ENCODE results near the gene THRB.
A peak's percentile ranks its signal among the peaks of the same experiment; 100 is the strongest.

Gene THRB

DNA sequence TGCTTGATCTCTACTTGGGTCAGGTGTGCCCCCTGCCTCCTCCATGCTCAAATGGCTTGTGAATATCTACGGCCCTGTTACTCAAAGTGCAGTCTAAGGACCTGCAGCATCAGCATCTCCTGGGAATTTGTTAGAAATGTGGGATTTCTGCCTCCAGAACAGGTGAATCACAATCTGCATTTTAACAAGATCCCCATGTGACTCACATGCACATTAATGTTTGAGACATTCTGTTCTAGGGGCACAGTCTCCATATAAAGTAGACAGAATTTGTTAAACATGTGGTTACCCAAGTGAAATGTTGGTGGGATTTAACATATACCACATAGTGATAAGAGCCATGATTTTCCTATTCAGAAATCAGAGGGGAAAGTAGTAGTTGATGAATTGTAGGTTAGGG is 293.3 kb downstream of the THRB start:
- no peak for DNase-seq

DNA sequence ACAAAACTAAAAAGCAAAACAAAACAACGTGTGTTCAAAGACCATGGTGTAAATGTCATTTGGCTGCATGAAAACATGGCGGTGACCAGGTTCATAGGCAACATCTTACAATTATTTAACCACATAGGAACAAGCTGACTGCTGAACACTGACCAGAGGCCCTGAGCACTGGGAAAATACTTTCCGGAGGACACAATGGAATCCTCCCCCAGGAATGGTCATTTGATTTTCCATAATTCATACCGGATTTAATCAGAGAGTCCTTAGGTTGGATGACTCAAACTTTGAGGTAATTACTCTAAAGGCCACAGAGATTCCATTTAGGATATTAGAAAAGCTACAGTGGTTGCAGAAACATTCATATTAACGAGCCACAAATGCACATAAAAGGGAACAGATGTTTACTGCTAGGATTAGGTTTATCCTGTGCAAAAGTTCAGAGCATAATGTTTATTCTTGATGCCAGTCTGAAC is 294.8 kb downstream of the THRB start:
- no peak for DNase-seq

DNA sequence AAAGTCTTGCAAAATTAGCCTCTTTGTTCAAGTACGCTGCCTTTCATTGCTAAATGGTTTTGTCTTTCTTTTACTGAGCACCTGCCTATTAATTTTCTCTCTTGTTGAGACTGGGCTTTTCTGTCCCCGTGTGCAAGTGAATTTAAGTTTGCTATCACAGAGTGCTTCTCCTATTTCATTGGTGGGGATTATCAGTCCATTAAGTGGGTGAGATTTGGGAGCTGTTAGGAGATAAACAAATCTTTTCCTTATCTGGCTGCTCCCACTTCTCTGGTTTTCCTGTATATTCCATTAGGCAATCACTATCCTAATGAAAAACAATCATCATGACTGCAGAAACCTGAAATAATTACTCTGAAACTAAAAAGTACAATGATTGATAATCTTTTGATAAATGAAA is 295.4 kb downstream of the THRB start:
- no peak for DNase-seq

DNA sequence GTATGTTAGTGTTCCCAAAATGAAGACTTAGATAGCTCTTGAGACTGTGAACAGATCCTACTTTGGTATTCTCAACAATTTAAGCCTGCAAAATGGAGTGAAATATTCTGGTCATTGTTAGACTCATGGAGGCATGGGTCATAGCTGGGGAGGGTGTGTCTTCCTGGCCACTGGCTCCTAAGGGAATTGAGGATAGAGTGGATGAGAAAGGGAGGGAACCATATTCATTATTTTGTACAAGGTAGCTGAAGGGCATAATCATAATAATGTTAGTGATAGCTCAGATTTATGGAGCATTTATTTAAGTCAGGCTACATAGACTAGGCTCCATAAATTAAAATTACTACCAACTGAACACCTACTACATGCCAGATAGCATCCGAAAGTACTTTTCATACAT is 295.9 kb downstream of the THRB start:
- DNase-seq = no peak

DNA sequence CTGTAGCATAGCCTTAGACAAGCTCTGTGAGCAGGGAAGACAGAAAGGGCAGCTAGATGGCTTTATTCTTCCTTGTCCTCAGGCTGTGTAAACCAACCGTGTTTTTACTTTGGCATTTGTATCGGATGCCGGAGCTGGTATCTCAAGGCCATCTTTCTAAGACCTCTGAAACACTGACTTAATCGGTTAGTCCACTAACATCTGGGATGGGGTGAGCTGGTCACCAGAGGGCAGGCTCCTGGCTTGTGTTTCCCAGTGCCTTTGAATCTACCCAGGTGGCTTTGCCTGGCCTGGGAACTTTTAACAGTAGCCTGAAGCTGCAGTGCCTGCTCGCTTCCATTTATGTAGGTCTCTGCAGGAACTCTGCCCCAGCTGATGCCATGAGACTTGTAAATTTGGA is 296.8 kb downstream of the THRB start:
- no peak for DNase-seq

DNA sequence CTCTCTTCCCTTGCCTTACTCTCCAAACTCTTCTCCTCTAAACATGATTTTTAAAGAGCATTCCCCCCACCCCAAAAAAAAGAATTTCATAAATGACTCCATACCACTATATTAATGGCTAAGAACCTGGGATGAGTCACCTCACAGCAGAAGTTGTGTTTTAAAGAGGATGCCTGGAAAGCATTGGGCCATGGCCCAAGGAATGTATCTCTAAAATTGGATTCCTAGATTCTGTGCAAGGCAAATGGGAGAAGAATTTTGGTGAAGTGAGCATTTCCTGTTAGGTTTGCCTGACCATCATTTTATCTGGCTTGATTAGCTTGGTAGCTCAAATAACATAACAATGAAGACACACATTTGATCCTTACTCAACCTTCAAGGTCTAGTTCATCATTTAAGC is 298.1 kb downstream of the THRB start:
- DNase-seq = no peak

DNA sequence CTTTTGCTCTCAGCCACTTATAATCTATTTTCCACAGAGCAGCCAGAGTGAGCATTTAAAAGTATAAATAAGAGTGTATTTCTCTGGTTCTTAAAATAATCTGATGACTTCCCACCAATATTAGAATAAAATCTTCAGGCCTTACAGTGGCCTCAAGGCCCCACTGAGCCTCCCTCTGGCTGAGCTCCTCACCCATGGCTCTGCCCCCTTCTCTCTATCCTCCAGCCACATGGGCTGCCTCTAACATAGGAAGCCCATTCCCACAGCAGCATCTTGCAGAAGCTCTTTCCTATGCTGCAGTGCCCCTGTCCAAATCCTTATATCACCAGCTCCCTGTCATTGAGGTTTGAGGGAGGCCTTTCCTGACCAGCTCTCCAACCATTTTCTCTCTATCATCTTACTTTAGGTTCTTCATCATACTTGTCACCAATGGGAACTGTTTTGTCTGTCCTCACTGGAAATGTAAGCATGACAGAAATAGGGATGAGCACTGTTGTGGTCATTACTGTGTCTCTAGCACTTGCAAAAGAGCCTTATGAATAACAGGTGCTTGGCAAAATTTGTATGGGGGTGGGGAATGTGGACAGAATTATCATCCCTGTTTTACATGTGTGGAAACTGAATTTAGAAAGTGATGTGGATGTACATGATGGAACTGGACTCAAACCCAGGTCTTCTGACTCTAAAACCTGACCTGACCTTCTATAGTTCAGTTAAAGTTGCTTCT is 299.0 kb downstream of the THRB start:
- DNase-seq = no peak

DNA sequence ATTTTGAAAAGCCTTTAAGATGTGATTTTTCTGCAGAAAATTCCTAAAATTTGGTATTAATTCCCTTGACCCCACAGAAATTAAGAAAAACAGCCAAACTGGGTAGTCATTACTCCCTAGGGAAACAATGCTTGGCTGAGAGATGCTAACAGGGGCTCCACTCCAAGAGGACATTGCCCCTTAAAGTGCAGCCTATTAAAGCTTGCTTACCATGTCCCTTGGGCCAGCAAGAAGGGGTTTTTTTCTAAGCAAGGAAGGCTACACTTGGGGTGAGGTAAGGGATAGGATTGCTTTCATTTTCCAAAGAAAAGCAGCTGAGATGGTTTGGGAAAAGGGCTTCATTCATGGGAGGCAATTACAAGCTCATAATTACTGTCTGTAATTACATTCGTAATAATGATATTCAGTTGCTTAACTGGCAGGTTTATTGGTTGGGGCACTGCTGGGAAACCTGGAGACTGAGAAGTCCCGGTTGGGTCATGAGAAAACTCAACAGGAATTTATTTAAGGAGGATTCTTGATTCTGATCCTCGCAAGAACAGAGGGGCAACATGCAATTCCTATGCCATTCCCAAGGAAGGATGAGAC is 302.1 kb downstream of the THRB start:
- DNase-seq = no peak

DNA sequence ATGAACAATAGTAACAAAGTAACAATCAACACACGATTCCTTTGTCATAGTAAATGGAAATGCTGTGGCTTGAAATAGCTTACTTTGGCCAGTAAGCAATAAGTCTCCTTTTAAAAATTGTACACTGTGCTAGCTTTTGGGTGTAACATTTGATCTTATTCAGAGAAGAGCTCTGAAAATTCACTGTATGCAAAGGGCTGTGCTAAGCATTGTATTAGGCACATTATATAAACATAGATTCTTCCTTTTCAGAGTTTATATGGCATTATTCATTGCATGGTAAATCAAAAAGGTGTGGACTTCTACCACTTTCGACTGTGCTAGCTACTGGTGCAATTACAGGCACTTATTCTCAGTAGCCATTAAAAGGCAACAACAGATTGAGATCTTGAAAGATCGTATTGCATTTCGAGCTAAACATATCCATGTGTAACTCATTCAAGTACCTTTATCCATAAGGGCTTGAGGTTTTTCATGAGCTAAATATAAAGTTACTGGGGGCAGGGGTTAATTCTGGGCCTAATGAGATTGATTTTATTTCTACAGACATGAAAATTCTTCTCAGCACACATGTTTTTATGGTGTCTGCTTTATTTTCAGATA is 302.7 kb downstream of the THRB start:
- DNase-seq = peak; percentile 10

DNA sequence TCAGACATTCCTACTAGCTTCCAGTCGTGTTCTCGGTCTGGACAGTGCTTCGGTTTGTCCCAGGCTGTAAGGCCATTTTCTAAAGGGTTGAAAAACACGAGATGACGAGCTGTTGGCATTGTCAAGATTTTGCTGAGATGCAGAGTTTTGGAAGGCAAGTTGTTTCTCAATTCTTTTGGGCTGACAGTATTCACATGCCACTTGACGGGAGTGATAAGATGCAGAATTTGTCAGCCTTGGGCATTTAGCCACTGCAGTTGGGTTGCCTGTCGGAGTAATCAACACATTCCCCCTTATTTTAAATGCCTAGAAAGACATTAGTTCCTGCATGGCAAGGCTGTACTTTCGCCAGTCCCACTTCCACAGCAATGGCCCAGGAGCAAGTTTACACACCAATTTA is 304.4 kb downstream of the THRB start:
- DNase-seq = no peak

DNA sequence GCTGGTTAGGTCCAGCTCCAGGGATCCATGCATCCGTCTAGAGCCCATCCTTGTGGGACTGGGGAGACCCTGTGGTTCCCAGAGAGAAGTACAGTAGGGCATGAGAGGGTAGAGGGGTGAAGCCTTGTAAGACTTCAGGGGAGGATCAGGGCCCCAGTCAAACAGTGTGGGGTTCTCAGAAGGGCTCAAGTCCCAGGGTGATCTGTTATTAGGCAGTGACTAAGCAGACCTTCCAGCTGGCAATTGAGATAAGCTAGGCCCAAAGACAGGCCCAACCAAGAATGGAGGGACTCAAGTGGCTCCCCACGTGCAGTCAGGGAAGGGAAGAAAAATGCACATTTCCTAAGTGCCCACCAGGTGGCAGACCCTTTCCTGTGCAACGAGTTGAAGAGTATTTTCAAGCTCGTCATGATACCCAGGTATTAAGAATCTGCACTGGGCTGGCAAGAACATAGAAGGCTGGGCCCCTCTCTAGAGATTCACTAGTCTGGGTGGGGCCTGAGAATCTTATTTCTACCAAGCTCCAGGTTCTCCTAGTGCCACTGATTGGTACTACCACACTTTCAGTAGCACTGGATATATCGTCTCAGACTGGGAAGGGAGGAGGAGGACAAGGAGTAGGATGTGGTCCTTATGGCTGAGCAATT is 308.8 kb downstream of the THRB start:
- no peak for DNase-seq

DNA sequence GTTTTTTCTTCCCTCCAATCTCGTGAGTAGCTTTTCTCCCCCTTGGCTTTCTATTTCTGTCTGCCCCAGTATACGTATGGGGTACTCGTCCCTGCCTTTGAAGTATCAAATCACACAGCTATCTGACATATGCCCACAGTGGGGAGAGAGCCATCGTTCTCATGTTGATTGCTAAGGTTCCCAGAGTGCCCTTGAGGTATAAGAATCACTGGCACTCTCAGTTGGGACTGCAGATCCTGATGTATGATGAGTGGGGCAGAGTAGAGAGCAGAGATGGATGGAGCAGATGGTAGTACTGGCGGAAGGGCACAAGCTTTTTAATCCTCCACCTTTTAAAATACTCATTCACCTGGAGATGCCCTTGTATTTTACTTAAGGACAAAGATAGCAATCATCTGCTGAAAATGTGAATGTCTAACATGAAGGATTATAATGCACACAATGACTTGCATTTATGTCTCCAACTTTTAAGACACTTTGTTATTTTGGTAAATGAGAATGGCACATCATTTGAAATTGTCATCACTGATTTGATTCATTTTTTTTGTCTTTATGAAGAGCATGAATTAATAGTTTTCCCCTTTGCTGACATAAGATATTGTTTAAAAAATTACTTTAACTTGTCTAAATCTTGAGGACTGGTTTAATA is 310.0 kb downstream of the THRB start:
- no peak for DNase-seq

DNA sequence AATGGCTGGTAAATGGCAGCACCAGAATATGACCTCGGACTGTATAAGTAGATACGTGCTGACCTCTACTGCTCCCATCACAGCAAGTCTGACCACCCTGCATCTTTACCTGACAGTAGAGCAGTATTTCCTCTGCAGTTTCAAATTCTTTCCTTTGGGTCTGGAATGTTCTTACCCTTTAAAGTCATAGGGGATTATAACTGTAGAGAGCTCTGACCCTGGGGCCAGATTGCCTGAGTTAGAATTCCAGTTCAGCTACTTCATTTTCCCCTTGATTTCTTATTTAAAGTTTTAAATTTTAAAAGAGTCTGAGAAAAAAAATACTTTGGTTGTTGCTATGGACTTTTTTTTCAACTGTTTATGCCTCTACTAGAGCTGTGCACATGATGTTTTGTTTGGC is 311.9 kb downstream of the THRB start:
- DNase-seq = no peak

DNA sequence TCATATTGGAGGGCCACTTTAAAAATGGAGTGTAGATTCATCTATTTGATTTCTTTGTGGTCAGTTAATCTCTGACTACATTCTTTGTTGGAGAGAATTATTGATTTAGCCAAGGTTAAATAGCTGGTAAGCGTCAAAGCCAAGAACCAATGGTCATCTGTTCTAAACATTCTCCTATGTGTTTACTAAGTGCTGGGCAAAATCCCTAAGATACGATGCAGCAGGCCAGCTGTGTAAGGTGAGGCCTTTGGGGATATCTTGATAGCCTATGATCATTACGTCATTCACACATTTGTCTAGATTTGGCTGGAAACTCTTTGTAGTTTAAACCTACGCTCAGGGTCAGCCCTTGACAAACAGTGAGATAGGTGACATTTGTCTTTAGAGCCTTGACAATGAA is 313.4 kb downstream of the THRB start:
- DNase-seq = no peak

DNA sequence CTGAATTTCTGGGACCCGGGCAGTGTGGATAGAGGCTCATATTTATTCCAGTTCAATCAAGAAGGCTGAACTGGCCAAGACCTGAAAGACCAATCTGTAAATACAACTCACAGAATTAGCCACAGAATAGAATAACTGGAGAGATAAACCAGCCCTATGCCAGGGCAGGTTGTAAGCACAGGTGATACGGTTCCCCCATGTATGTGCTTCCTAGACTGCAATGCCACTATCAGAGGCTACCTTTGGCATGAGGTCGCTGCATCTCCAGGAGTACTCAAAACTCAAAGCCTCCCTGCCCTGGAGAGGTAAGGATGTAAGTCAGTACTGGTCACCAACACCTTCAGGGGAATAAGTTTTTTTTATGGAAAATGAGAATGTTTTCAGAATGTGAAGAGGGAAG is 314.0 kb downstream of the THRB start:
- no peak for DNase-seq

DNA sequence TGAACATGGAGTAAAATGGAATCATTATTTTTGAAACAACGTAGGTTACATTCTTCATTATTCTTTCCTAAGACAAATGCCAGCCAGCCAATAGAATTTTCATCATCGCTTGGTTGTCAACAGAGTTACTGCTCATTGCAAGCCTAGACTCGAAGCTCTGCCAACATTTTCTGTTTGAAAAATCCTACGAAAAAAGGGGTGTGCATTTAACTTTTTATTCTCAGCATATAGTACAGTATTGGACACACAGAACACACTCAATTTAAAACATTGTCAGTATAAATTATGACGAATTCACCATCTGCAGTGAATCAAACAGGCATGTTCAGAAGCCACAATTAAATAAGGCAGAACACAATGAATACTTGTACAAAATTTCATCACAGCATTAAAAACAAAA is 317.4 kb downstream of the THRB start:
- DNase-seq = no peak

DNA sequence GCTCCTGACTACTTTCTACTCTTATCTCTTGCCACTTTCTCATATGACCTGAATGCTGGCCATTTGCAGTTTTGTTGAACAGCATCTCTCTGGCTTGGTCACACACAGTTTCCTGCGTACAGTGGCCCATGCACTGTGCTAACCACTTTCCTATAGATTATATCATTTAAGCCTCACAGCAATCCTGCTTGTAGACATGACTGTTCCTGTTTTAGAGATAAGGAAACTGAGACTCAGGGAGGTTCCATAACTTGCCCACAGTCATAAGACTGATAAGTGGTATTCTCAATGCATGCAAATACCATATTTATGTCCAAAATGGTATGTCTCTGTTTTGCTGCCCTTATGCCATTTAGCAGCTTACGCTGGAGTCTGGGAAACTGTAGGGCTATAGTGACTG is 320.0 kb downstream of the THRB start:
- no peak for DNase-seq

DNA sequence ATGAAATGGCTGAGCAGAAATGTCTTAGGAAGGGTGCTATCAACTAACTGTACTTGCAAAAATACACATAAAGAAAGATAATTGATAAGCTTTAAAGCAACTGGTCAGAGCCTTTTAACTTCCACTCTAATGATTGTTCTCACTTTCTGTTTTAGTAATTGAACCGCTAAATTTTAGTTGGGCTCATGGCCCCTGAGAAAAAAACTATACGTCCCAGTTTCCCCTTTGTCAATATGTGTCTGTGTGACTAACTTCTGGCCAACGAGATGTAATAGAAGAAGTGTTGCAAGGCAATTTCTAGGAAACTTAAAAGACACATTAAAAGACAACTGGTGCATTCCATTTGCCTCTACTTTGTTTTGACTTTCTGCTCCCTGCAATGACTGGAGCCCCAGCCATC is 325.7 kb downstream of the THRB start:
- no peak for DNase-seq

DNA sequence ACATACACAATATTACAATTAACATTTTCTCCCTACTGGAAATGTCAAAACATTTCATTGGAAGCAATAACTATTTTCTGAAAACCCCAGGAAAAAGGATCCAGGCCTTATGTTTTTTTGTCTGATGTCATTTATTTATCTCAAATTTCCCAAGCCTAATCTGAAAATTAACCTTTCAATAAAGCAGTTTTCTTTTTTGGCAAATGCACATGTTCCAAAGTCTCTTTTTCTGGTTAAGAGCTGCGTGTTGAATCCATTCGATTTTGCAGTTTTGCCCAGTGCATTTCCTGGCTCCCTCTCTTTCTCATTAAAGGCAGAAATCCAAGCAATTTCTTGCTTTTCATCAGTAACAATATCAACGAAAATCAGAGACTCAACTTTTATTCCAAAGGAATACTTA is 327.2 kb downstream of the THRB start:
- no peak for DNase-seq

DNA sequence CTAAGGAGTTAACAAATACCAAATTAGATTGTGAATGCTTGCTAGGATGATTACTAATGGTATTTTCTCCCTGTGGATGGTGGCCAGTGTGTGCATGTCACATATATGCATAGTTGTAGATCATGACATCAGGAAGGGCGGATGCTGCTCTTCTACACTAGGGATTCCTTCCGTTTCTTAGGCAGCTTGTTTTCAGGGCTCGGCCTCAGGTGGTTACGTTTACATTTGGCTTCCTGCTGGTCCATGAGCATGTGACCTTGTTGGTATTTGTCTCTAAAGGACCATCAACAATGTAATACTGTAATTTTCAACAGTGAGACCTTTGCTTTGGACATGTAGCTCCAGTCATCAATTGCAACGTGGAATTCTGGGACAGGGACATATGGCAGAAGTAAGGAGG is 328.1 kb downstream of the THRB start:
- DNase-seq = no peak

DNA sequence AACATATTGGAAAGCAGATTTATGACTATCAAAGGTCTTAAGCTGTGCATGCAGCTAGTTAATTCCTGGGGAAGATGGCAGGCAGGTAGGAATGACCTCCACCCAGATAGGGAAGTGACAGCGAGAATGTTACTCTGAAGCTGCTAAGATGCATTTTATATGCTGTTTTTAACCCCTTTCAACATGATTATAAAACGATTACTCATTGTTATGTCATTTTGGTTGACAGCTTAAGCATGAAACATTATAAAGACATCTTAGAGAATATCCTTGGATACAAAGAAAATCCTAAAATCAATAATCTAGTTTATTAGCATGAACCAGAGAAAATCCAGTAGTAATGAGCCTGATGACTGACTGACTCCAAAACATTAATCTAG is 329.1 kb downstream of the THRB start:
- no peak for DNase-seq

DNA sequence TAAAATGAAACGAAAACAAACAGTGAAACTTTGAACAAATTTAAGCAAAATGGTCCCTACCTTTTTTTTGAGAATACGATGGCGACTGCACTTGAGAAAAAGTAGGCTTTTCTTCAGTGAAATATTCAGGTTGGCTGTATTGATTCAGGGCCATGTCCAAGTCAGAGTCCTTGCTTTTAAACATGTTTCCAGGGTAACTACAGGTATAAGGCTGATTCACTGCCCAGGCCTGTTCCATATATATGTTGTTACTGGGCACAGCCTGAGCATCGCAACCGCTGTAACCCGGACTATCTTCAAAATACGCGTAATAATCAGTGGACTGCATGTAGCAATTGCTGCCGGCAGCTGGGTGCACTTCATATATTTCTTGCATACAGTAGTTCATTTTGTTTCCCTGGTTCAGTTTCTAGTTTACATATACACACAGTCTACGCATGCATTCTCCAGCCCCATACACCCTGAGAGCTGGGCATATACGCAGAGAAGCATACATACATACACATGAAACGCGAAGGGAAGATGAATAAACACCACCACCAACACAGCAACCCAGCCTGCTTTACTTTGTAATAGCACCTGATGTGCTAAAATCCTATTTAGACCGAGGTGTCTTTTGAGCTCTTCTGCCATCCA is 329.6 kb downstream of the THRB start:
- DNase-seq = no peak

DNA sequence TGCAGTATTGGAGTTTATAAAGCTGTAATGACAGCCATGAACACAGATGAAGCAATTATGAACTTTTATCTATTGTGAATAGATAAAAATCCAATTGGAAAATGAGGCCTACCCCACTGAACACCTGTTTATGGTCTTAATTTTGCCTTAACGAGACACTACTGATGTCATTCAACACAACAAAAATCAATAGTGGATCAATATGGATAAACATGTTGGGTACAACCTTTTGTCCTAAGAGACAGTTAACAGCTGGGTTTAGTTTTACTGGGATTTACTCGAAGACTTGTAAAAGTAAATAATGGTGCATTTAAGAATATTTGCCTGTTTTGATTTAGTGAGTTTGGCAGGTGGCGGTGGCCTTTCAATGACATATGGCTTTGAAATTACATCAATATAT is 331.7 kb downstream of the THRB start:
- no peak for DNase-seq
